ENCODE data around the gene GCDH.

GRCh38 chr19:12865746-12866415 is 25.1 kb upstream of the GCDH start:
- no peak for TF ChIP-seq CTCF (IDR thresholded peaks at IDR 0.05)
- TF ChIP-seq POLR2A (IDR thresholded peaks at IDR 0.05), result no peak
